CD4-positive, alpha-beta T cell treated with Interleukin-6 at 100 ng/mL for 8 hours (primary cell): ENCODE measurements around the gene VWA3A.
"Not testable (repeated sequence)": the region's sequence is repeated elsewhere in the genome, so short reads cannot be mapped to it uniquely, and the experiment has no call there.

Experiments
- DNase-seq: peaks from one replicate; pipeline ENCODE4 v3.0.0-alpha.2; 2020; ENCODE audit warnings: mixed read lengths, low spot score

The VWA3A gene, protein sequence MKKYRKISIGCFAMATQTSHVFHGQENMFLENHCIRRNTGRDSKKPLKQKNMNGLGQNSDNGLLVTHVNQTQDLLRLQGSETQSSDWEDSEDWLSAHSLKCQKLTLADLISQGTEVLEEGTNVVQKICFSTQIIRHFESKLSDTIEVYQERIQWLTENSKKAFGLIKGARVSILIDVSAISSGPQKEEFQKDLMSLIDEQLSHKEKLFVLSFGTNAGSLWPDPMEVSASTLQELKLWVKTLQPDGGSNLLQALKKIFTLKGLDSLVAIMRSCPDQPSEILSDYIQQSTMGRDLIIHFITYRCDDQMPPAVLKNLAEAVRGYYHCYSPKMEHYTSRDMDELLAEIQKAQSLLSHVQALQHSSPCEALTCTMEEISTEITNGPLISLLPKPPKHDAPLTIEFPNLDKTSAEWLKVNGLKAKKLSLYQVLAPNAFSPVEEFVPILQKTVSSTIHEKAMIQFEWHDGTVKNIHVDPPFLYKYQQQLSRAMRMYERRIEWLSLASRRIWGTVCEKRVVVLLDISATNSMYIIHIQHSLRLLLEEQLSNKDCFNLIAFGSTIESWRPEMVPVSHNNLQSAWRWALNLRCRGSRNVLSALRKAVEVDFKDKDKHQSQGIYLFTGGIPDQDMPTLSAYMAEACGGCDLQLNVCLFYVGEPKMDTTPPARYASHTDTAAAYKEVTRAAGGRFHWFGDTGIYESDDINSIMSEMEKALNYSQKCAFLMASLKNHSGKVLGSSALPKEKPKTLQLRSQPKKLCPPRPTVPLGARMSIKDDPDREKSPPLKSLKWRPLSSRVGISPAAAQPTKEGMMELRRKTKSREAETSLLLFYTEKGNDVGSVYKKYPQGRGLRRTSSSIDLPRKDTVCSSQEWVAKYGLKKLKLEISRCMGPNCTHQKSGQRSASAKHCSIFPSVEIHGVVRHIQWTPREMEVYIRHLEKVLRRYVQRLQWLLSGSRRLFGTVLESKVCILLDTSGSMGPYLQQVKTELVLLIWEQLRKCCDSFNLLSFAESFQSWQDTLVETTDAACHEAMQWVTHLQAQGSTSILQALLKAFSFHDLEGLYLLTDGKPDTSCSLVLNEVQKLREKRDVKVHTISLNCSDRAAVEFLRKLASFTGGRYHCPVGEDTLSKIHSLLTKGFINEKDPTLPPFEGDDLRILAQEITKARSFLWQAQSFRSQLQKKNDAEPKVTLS

DNA sequence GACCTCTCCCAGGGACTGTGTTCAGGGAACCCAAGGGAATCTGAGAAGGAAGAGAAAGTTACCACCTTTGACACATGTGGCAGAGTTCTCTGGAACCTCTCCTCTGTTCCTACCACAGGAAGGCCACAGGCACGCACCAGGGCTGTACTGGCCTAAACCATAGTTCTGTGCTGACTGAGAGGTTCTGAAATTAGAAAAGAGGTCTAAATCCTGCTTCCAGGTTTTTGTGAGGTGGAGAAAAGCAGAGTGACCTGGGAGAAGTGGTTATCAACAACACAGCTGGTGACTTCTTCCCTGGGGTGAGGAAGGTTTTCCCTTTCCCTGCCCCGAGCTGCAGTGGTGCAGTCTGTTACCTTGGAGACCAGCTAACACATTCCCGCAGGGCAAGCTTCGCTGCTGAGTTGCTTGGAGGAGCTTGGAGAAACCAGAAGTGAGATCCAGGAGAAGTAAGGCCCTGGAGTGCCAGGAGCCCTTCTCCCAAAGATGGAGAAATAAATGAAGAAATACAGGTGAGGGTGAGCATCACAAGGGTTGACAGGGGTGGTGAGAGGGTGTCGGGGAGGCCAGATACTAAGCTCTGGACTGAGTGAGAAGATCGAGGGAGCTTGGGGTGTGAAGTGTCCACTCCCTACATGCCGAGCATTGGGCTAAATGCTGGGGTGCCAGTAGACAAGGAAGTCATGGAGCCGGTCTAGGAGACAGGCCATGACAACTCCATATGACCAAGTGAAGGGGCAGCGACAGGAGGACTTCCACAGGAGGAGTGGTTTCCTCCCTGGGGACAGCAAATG, at the start of gene VWA3A:
VWA3A (plus strand) TSS at position 399 of the 791 bp plus-strand sequence; CDS start at position 496, 97 bp downstream.
- no peak for DNase-seq

DNA sequence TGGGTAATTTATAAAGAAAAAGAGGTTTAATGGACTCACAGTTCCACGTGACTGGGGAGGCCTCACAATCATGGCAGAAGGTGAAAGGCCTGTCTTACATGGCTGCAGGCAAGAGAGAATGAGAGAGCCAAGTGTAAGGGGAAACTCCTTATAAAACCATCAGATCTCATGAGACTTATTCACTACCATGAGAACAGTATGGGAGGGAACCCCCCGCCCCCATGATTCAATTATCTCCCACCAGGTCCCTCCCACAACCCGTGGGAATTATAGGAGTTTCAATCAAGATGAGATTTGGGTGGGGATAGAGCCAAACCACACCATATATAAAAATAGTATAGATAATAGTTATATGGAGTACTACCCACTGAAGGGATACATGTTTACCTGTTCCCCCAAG, 48.5 kb upstream of the VWA3A start:
- DNase-seq = not testable (repeated sequence)

DNA sequence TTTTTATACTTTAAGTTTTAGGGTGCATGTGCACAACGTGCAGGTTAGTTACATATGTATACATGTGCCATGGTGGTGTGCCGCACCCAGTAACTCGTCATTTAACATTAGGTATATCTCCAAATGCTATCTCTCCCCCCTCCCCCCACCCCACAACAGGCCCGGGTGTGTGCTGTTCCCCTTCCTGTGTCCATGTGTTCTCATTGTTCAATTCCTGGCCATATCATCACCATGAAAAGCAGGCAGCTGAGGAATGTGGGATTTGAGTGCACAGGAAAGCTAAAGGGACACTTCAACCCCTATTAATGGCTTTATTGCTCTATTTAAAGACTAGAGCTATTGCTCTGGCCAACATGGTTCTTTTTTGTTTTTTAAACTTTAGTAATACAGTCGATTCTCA, 46.5 kb upstream of the VWA3A start:
- not testable (repeated sequence) for DNase-seq

DNA sequence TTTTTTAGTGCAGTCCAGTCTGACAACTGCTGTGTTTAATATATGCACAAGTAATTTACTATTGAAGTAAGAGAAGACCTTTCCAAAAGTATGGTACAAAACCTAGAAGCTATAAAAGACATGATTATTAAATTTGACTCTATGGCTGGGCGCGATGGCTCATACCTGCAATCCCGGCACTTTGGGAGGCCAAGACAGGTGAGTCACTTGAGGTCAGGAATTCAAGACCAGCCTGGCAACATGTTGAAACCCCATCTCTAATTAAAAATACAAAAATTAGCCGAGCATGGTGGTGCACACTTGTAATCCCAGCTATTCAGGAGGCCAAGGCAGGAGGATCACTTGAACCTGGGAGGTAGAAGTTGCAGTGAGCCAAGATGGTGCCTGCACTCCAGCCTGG, 41.4 kb upstream of the VWA3A start:
- no peak for DNase-seq

DNA sequence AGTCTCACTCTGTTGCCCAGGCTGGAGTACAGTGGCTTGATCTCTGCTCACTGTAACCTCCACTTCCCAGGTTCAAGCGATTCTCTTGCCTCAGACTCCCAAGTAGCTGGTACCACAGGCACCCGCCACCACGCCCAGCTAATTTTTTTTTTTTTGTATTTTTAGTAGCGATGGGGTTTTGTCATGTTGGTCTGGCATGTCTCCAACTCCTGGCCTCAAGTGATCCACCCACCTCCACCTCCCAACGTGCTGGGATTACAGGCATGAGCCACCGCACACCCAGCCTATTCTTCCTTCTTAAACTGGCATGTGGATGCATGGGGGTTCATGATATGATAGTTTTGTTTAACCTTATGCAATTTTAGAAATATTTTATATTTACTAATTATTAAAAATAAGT, 39.4 kb upstream of the VWA3A start:
- no peak for DNase-seq

DNA sequence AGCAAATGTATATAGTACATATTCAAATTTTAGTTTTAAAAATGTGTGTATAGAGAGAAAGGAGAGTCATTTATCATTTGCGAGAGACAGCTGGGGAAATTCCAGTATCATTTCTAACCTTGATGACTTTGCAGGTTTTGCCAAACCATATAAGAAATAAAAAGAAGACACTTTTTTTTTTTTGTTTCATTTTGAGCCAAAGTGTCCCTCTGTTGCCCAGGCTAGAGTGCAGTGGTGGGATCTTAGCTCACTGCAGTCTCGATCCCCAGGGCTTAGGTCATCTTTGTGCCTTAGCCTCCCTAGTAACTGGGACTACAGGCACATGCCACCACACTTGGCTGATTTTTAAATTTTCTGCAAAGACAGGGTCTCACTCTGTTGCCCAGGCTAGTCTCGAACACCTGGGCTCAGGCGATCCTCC, 38.4 kb upstream of the VWA3A start:
- DNase-seq = no peak

DNA sequence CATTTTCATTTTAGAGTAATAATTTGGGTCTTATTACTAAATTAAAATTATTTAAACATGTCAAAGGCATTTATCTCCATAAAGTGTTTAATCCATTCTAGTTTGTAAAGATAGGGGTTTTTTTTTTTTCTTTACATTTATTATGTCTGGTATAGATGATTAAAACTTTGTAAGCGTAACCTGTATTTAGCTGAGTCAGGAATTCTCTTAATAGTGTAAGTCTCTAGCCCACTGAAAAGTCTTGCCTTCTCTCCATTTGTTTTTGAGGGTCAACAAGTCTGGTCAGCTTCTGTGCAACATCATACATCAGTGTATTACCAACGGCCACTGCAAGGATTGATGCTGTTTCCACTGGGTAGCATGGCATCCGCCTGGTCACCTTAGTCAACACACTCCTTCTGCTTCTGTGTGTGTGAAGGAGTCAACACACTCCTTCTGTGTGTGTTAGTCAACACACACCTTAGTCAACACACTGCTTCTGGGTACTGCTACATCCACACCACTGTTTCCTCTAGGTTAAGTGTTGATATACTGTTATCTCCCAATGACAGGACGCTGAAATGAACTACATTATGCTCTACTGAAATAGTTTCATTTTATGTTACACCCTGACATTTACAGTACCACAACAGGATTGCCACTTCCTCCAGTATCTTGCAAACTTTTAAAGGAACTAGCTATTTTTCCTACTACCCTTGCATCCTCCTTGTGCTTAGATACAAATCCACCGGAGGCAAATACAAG, 37.3 kb upstream of the VWA3A start:
- DNase-seq = no peak

DNA sequence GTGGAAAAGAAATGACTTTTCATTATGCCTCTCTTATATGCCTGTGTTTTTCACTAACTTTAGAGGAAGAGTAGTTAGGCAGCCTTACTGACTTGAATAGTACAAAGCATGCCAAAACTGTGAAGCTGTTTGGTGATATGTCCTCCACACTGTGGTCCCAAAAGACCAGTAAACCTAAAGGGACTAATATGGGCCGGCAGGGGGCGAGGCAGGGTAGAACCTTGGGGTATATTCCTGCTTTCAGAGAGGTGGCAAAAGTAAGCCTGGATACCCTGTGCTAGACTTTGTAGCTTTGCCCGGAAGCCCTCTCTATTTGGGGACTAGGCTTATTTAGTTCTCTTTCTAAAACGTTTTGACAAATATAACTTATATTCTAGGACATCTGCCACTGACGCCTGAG, 36.5 kb upstream of the VWA3A start:
- DNase-seq = no peak

DNA sequence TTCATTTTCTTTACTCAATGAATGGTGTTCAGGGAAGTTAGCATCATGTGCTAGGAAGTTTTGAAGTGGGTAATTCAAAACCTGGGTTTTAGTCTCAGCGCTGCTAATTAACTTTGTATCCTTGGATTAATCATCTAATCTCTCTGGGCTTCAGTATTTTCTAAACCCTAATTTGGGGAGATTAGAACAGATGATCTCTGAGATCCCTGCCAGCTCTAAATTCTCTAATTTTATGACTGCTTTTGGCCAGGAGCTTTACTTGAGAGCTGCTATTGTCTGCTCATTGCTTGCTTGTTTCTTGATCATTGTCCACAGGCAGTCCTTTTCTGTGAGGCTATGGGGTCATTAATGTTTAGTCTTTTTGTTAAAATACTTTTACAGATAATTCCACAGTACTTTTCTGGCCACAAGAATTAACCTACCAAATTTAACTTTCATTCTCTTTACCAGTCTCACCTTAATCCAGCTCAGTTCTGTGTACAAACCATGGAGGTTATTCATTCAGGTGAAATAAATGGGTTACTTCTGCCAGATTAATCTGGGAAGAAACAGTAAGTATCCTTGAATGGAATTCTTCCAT, 28.4 kb upstream of the VWA3A start:
- DNase-seq = no peak

DNA sequence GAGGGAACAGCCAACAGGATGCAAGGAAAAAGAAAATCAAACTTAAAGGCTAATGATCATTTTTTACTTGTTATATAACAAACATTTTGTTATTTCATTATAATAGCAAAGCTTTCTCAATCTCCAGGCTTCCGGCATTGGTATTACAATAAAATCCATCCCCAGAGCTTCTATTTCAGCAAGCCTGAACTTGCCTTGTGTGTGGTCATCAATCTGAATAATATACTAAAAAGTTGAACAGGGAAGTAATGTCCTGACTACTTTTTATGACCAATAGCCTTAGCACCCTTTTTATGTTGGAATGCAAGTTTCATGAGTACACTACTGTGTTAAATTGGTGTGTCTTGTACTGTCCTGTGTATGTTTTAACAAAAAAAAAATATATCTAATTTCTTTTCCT, 27.1 kb upstream of the VWA3A start:
- DNase-seq = no peak

DNA sequence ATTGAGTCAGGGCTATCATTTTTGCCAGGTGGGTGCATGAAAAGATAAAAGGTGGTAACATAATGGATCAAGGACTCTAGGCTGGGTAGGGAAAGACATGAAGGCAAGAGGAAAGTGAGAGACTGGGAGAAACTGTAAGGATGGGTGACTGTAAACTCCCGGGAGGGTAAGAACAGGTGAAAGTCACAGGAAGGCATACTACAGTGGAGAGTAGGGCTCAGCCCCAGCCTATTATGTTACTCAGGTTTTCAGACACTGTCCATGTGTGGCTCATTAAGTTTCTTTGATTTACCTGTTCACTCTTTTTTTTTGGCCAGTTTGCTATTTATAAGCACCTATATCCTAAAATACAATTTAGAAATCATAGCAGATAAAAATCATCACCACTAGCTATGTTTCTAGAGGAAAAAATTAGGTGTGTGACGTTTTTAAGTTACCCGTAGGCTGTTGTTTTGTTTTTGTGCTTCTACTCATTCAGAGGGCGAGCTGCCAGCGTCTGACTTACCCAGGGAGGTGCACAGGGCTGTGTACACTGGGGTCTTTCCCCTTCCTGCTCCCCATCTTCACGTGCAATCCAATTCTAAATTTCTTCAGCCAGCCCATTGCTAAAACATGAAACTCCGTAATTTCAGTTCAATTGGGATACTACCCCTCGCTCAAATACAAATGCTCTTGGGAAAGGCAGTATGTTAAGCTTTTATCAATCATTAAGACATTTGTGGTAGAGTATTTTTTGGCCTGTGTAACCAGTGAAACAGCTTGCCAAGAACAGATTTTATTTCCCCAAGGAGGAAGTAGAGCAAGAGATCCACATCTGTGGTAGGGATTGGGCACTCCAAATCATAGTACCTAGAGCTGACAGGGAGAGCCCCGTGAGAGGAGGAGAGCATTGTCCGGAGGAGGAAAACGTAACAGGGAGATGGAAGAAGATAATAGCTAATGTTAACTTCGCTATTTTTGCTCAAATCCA, 21.7 kb upstream of the VWA3A start:
- no peak for DNase-seq

DNA sequence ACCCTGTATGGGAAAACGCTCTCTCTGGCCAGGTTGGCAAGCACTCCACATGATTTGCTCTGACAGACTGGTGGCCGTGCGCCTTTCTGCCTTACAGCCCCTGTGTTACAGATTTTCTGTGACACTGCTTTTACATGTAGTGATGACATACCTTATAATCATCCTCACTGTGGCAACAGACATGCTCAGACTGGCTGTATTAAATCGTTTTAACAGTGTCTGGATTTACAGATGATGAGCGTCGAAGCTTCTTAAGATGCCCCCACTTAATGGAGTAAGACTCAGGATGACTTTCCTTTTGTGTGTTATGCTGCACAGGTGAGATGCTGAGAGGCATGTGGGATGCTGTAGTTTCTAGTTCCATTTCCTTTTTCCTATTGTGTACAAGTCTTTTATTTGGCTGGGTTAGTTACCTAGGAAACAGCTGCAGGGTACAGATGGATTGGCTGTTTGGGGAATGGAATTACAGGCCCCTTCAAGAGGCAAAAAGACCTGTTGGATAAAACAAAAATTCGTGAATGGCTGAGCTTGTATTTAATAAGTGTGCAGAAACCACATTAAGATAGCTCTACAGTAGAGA, 20.9 kb upstream of the VWA3A start:
- DNase-seq = no peak

DNA sequence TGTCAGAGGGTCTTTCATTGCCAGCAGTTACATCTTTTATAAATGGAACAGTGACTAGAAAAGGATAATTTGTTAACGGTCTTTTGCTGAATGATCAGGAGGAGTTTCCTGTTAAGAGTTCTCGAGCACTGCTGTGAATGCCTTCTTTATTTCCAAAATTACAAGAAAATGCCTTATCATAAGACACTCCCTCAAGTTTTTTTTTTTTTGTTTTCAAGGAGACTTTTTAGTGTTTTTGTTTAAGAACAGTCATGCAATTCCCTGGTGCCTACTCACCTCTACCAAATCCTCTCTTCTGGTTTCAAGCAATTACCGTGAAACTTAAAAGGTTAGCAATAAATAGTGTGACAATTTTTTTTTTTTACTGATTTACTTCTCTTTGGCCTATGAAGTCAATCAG, 19.0 kb upstream of the VWA3A start:
- DNase-seq = no peak

DNA sequence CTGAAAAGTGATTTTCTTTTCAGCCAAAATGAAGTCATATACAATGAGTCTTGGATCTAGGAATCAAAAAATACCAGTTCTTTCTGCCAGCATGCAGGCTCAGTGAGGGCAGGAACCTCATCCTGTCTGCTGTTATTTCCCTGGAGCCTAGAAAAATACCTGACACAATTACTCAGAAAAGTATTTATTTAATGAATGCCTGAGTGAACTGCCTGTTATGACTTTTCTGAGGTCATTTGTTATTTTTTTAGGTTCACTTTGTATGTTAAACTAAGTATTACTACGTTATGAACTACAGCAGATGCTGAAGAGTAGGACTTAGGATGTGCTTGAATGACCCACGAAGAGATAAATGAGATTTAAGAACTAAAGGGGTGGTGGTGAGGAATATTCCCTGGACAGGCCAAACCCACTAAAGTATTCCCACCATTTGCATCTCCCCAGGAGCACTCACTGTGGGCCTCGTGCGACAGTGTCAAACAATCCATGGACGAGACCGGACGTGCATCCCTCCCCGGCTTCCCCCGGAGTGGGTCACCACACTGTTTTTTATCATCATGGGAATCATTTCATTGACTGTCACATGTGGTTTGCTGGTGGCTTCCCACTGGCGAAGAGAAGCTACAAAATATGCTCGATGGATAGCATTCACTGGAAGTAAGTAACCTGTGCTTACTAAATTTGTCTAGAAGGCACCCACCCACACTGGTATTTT, 17.1 kb upstream of the VWA3A start:
- DNase-seq = no peak

DNA sequence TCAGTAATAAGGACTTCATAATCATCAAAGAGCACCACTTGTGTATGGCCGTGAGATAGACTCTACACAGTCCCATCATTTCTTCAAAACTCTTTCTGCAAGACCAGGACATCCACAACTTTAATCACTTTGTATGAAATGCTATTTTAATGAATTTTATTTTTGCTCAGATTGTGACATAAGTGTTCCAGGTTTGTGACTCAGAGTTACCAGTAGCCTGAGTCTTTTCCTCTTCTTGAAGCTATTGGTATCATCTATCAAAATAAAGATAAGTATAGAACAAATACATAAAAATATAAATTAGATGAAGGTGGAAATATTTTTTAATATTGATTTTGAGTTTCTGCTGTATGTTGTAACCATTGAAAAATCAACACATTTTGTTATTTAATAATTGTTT, 16.6 kb upstream of the VWA3A start:
- DNase-seq = no peak

DNA sequence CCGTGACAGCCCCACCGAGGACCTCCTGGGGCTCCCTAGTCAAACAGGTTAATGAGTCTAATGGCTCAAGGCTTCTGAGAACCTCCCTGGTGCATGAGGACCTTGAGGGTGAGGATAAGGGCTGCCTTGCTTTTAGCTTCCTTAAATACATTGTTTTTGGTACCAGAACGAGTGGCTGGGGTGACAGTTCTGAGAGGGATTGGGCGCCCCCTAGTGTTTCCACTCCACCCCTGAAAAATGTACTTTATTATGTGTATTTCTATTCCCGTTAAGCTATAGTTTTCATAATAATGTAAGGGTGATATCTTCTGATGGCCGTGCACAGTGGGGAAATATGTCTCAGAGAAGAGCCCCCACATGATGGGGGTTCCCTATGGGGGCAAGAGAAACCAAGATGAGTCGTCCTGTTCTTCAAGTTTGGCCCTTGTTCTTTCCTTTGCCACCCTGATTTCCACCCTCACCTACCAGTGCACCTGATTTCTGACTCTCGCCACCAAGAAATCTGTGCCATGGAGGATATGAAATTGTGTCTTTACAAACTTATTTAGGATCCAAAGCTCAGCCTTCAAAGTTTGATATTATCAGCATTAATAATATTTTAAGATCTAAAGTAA, 14.5 kb upstream of the VWA3A start:
- DNase-seq = peak; percentile 58

DNA sequence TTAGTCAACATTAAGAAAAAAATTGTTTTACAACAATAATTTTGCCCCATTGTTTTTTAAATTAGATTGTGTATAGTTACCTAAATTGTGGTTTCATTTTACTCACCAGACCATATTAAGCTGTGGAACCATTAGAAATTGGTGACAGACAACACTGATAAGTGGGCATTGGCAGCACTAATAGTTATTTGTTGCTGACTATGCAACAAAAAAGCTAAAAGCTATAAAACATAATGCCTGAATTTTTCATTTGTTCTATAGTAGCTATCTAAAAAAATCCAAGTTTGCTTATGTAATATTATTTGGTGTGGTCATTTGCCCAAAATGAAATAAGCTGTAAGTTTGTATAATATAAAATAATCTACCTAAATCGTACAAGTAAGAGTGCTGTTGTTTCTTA, 13.7 kb upstream of the VWA3A start:
- DNase-seq = no peak

DNA sequence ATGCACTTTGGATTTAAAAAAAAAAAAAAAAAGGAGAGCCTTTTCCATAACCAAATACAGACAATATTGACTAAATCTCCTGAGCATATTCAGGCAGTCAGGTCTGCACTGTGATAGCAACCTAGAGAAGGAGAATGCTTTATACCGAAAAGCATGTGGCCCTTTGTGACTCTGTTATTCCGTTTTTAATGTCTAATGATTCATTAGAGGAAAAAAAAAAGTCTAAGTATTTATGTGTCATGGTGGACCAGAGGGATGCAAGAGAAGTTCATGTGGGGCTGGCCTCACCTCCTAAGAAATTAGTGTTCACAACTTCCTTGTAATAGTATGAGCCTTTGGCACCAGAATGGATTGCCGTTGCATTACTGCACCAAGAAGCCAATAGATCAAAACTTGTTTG, 11.3 kb upstream of the VWA3A start:
- DNase-seq = no peak
